ENCODE measurements around the gene SMCHD1.

The SMCHD1 gene

GRCh38 chr18:2794159-2794558 lies 138.6 kb downstream of the SMCHD1 start:
- Histone ChIP-seq H3K79me2 (ENCODE audit: insufficient read depth, low read length) (no peaks in the 10 kb centered on the region; the same call in 1 of the 2 replicates), H3K36me3 (ENCODE audit: insufficient read depth, low read length) (peaks cover 82% of the 10 kb centered on the region), H2AFZ (ENCODE audit: low read depth, low read length) (no peak overlapping the region), H3K4me1 (ENCODE audit: insufficient read depth, low read length) (no peaks in the 10 kb centered on the region), H3K4me3 (ENCODE audit: low read depth in 1 of 2, low read length in 2 of 2) (no peak overlapping the region), H3K4me2 (ENCODE audit: insufficient read depth, low read length) (no peak overlapping the region), H3K27me3 (ENCODE audit: insufficient read depth, low read length, poor library complexity) (no peaks in the 10 kb centered on the region), H3K9me3 (ENCODE audit: insufficient read depth, low read length, severe bottlenecking) (no peaks in the 10 kb centered on the region), H3K9ac (ENCODE audit: low read depth, low read length) (no peak overlapping the region), H3K27ac (ENCODE audit: low read length) (no peak overlapping the region), H4K20me1 (ENCODE audit: insufficient read depth, low read length) (no peaks in the 10 kb centered on the region)
- no peak for ATAC-seq (ENCODE audit: insufficient read depth, low read depth)
- TF ChIP-seq, protein P1, sequence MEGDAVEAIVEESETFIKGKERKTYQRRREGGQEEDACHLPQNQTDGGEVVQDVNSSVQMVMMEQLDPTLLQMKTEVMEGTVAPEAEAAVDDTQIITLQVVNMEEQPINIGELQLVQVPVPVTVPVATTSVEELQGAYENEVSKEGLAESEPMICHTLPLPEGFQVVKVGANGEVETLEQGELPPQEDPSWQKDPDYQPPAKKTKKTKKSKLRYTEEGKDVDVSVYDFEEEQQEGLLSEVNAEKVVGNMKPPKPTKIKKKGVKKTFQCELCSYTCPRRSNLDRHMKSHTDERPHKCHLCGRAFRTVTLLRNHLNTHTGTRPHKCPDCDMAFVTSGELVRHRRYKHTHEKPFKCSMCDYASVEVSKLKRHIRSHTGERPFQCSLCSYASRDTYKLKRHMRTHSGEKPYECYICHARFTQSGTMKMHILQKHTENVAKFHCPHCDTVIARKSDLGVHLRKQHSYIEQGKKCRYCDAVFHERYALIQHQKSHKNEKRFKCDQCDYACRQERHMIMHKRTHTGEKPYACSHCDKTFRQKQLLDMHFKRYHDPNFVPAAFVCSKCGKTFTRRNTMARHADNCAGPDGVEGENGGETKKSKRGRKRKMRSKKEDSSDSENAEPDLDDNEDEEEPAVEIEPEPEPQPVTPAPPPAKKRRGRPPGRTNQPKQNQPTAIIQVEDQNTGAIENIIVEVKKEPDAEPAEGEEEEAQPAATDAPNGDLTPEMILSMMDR (IDR thresholded peaks at IDR 0.05; ENCODE audit: borderline replicate concordance, extremely low read depth, low read length, poor library complexity, severe bottlenecking) = no peak
- TF ChIP-seq EZH2 (IDR thresholded peaks at IDR 0.05; ENCODE audit: borderline replicate concordance, low read depth, low read length, severe bottlenecking) = no peak
- no peak for DNase-seq

GRCh38 chr18:2797951-2798350 lies 142.4 kb downstream of the SMCHD1 start:
- Histone ChIP-seq H3K79me2 (ENCODE audit: insufficient read depth, low read length) (no peaks in the 10 kb centered on the region; the same call in 1 of the 2 replicates), H3K9ac (ENCODE audit: low read depth, low read length) (no peak overlapping the region), H2AFZ (ENCODE audit: low read depth, low read length) (no peak overlapping the region), H3K4me2 (ENCODE audit: insufficient read depth, low read length) (no peak overlapping the region), H3K9me3 (ENCODE audit: insufficient read depth, low read length, severe bottlenecking) (no peaks in the 10 kb centered on the region), H4K20me1 (ENCODE audit: insufficient read depth, low read length) (no peaks in the 10 kb centered on the region), H3K36me3 (ENCODE audit: insufficient read depth, low read length) (peaks cover 81% of the 10 kb centered on the region), H3K27me3 (ENCODE audit: insufficient read depth, low read length, poor library complexity) (no peaks in the 10 kb centered on the region), H3K27ac (ENCODE audit: low read length) (no peak overlapping the region), H3K4me1 (ENCODE audit: insufficient read depth, low read length) (no peaks in the 10 kb centered on the region), H3K4me3 (ENCODE audit: low read depth in 1 of 2, low read length in 2 of 2) (no peak overlapping the region)
- ATAC-seq (ENCODE audit: insufficient read depth, low read depth) (no peak), DNase-seq (no peak)
- TF ChIP-seq EZH2 (IDR thresholded peaks at IDR 0.05; ENCODE audit: borderline replicate concordance, low read depth, low read length, severe bottlenecking) = no peak
- TF ChIP-seq, protein P1 (IDR thresholded peaks at IDR 0.05; ENCODE audit: borderline replicate concordance, extremely low read depth, low read length, poor library complexity, severe bottlenecking) = no peak

DNA sequence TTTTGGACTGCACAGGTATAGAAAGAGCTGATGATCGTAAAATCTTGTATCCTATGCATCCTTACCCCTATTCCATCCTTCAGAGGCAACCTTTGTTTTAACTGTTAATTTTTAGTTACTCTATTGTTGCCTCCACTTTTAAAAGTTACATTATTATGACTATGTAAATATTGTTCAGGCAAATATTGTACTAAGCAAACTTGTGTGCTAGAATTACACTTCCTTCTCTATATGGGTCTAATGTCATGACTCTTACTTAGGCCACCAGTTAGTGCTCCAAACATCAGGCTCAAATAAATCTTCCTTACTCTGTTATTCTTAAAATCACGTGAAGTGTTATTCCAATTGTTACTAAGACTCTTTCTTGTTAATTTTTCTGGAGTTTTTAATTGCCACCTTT lies 143.8 kb downstream of the SMCHD1 start:
- Histone ChIP-seq H3K36me3 (ENCODE audit: insufficient read depth, low read length) (peaks cover 78% of the 10 kb centered on the region), H3K9me3 (ENCODE audit: insufficient read depth, low read length, severe bottlenecking) (no peaks in the 10 kb centered on the region), H3K4me1 (ENCODE audit: insufficient read depth, low read length) (no peaks in the 10 kb centered on the region), H3K27me3 (ENCODE audit: insufficient read depth, low read length, poor library complexity) (no peaks in the 10 kb centered on the region), H2AFZ (ENCODE audit: low read depth, low read length) (no peak overlapping the region), H4K20me1 (ENCODE audit: insufficient read depth, low read length) (no peaks in the 10 kb centered on the region), H3K4me3 (ENCODE audit: low read depth in 1 of 2, low read length in 2 of 2) (no peak overlapping the region), H3K27ac (ENCODE audit: low read length) (no peak overlapping the region), H3K4me2 (ENCODE audit: insufficient read depth, low read length) (no peak overlapping the region), H3K79me2 (ENCODE audit: insufficient read depth, low read length) (no peaks in the 10 kb centered on the region), H3K9ac (ENCODE audit: low read depth, low read length) (no peak overlapping the region)
- DNase-seq = no peak
- no peak for ATAC-seq (ENCODE audit: insufficient read depth, low read depth)
- TF ChIP-seq, protein P1 (IDR thresholded peaks at IDR 0.05; ENCODE audit: borderline replicate concordance, extremely low read depth, low read length, poor library complexity, severe bottlenecking) = no peak
- TF ChIP-seq EZH2 (IDR thresholded peaks at IDR 0.05; ENCODE audit: borderline replicate concordance, low read depth, low read length, severe bottlenecking) = no peak

Measured in DND-41 (cell line).